ENCODE results near the gene MANSC1. TPM values are rescaled to one million over a fixed set of nuclear protein-coding genes. Genes with fewer than 3 reads are reported as not detected.

MANSC1 gene
- total RNA-seq (2022; extraction: Qiagen RNA extraction): 3.2 to 3.9 TPM (median 3.6 TPM) in 5 replicates

GRCh38 chr12:12349711-12350665, at the start of gene MANSC1:
Gene MANSC1 (minus strand): TSS chr12:12350242. CDS start chr12:12343314, 6,928 bp downstream.

GRCh38 chr12:12356896-12357718, 7.1 kb upstream of the MANSC1 start, which contains the start of gene BORCS5:
Gene BORCS5 (plus strand): TSS chr12:12357078. CDS start chr12:12357452, 374 bp downstream.

Other genes starting within 250 kb of the MANSC1 start
- 10.9 to 15.8 TPM (median 15.0 TPM) in 5 replicates for gene LRP6, start 83.2 kb downstream of the MANSC1 start, total RNA-seq (2022; extraction: Qiagen RNA extraction)
- 8.1 to 11.1 TPM (median 9.5 TPM) in 5 replicates for gene BORCS5, start 6.8 kb upstream of the MANSC1 start, total RNA-seq (2022; extraction: Qiagen RNA extraction)
- 6.7 to 8.3 TPM (median 7.5 TPM) in 5 replicates for gene DUSP16, start 212.6 kb upstream of the MANSC1 start, total RNA-seq (2022; extraction: Qiagen RNA extraction)

Data from A549 treated with AZD2906 at 1 μM for 4 hours (cell line).